ENCODE measurements around the gene DONSON.

Gene DONSON

GRCh38 chr21:33560965-33561364, 27.5 kb downstream of the DONSON start:
- no peak for DNase-seq

- DNase-seq: no peak
Measured at GRCh38 chr21:33559813-33560212, 28.7 kb downstream of the DONSON start.

DNA sequence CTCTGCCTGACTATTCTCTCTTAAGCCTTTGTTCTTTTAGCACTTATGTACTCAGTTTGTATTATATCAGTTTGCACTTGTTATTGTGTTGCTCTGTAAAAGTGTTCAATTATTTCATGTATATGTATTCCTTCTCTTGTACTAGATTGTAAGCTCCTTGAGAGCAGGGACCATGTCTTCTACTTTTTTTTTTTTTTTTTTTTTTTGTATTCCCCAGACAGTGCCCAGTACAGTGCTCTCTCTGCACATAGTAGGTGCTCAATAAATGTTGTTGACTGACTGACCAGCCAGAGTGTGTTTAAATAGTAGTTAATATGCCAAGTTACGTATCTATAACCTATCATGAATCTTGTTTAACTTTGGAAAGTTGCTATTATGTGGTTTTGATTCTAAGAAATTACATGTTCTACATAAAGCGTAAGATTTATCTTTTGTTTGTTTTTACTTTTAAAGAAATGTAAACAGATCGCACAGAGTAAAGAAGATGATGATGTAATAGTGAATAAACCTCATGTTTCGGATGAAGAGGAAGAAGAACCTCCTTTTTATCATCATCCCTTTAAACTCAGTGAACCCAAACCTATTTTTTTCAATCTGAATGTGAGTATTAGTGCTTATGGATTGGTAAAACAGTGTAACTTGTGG, 29.6 kb downstream of the DONSON start:
- DNase-seq: no peak

- no peak for DNase-seq
Measured at GRCh38 chr21:33557447-33557846, 31.0 kb downstream of the DONSON start.

- no peak for DNase-seq
Measured at GRCh38 chr21:33554982-33555344, 33.5 kb downstream of the DONSON start.

GRCh38 chr21:33554236-33554981, 34.1 kb downstream of the DONSON start:
- DNase-seq: no peak

DNA sequence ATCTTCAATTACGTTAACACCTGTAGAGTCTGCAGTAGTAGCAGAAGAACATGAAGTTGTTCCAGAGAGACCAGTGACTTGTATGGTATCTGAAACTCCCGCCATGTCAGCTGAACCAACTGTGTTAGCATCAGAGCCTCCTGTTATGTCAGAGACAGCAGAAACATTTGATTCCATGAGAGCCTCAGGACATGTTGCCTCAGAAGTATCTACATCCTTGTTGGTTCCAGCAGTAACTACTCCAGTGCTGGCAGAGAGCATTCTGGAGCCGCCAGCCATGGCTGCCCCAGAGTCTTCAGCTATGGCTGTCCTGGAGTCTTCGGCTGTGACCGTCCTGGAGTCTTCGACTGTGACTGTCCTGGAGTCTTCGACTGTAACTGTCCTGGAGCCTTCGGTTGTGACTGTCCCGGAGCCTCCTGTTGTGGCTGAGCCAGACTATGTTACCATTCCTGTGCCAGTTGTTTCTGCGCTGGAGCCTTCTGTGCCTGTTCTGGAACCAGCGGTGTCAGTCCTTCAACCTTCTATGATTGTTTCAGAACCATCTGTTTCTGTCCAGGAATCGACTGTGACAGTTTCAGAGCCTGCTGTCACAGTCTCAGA, 35.4 kb downstream of the DONSON start:
- peak in 1 of 6 experiments; percentile 7 for DNase-seq

DNA sequence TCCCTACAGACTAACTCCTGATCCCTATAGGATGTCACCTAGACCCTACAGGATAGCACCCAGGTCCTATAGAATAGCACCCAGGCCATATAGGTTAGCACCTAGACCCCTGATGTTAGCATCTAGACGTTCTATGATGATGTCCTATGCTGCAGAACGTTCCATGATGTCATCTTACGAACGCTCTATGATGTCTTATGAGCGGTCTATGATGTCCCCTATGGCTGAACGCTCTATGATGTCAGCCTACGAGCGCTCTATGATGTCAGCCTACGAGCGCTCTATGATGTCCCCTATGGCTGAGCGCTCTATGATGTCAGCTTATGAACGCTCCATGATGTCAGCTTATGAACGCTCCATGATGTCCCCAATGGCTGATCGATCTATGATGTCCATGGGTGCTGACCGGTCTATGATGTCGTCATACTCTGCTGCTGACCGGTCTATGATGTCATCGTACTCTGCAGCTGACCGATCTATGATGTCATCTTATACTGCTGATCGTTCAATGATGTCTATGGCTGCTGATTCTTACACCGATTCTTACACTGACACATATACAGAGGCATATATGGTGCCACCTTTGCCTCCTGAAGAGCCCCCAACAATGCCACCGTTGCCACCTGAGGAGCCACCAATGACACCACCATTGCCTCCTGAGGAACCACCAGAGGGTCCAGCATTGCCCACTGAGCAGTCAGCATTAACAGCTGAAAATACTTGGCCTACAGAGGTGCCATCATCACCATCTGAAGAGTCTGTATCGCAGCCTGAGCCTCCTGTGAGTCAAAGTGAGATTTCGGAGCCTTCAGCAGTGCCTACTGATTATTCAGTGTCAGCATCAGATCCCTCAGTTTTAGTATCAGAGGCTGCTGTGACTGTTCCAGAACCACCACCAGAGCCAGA, 36.1 kb downstream of the DONSON start:
- no peak for DNase-seq

GRCh38 chr21:33551664-33552063, 36.8 kb downstream of the DONSON start:
- DNase-seq: peak in 1 of 6 experiments; percentile 22

- peak in 1 of 6 experiments; percentile 14 for DNase-seq
Measured at GRCh38 chr21:33550772-33551660, 37.5 kb downstream of the DONSON start.

DNA sequence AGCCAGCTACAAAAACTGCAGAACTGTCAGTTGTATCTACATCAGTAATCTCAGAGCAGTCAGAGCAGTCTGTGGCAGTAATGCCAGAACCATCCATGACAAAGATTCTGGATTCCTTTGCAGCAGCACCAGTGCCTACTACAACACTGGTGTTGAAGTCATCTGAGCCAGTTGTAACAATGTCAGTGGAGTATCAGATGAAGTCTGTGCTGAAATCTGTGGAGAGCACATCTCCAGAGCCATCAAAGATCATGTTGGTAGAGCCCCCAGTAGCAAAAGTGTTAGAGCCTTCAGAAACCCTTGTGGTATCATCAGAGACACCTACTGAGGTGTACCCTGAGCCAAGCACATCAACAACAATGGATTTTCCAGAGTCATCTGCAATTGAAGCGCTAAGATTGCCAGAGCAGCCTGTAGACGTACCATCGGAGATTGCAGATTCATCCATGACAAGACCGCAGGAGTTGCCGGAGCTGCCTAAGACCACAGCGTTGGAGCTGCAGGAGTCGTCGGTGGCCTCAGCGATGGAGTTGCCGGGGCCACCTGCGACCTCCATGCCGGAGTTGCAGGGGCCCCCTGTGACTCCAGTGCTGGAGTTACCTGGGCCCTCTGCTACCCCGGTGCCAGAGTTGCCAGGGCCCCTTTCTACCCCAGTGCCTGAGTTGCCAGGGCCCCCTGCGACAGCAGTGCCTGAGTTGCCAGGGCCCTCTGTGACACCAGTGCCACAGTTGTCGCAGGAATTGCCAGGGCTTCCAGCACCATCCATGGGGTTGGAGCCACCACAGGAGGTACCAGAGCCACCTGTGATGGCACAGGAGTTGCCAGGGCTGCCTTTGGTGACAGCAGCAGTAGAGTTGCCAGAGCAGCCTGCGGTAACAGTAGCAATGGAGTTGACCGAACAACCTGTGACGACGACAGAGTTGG, 38.4 kb downstream of the DONSON start:
- DNase-seq: no peak

DNA sequence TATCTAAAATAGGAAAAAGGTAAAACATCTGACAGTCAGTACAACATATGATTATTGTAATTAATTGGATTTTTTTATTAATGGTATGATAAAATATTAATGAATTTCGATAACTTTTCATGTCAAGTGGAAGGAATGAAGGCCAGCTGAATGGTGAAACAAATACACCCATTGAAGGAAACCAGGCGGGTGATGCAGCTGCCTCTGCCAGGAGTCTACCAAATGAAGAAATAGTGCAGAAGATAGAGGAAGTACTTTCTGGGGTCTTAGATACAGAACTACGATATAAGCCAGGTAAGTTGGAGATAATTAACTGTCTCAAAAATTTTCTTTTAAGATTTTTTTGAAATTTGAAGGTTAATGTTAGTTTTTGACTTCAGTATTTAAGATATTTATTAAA, 42.4 kb downstream of the DONSON start:
- peak in 1 of 6 experiments; percentile 4 for DNase-seq

GRCh38 chr21:33544451-33545195, 43.9 kb downstream of the DONSON start:
- DNase-seq: no peak

- DNase-seq: peak in 2 of 6 experiments; percentile 25 to 65
Measured at GRCh38 chr21:33543505-33544129, 44.9 kb downstream of the DONSON start.

GRCh38 chr21:33542640-33543504, 45.6 kb downstream of the DONSON start, which contains the start of gene SON:
Gene SON (plus strand): TSS chr21:33543038. CDS start chr21:33543093, 55 bp downstream.
- DNase-seq: peak; percentile 90 to 99 (median 97)

- DNase-seq: peak; percentile 77 to 91 (median 83)
Measured at GRCh38 chr21:33541756-33542639, 46.5 kb downstream of the DONSON start, which contains the start of gene GART. Gene GART (minus strand): TSS chr21:33542117. CDS start chr21:33539315, 2,802 bp downstream.

GRCh38 chr21:33541105-33541711, 47.3 kb downstream of the DONSON start:
- DNase-seq: no peak

Measured in stimulated activated naive CD4-positive, alpha-beta T cell (primary cell).